ENCODE data around the gene PGGT1B.

- no peak for TF ChIP-seq CTCF (IDR thresholded peaks at IDR 0.05)
- no peak for TF ChIP-seq EZH2 (IDR thresholded peaks at IDR 0.05; ENCODE audit: borderline replicate concordance, insufficient read depth, low read depth, low read length, poor library complexity, severe bottlenecking)
Measured at GRCh38 chr5:115160975-115161475, 101.7 kb downstream of the PGGT1B start.

Measured in B cell (primary cell).